ENCODE measurements around the gene RUVBL1. TPM values are rescaled to one million over a fixed set of nuclear protein-coding genes. Genes with fewer than 3 reads are reported as not detected.

Gene RUVBL1
- total RNA-seq, 2 donors from 2014 or later, result 37.6 to 95.2 TPM

- peaks cover 86% of the 10 kb centered on the region for H3K36me3 Mint-ChIP-seq (ENCODE audit: low read depth)
- H3K9me3 Mint-ChIP-seq, result no peaks in the 10 kb centered on the region
- no peak for ATAC-seq (replicated peaks)
- no peaks in the 10 kb centered on the region for H3K4me1 Mint-ChIP-seq
- no peak overlapping the region for H3K27ac Mint-ChIP-seq
- no peak overlapping the region for H3K4me3 Mint-ChIP-seq
- no peaks in the 10 kb centered on the region for H3K27me3 Mint-ChIP-seq
Observed at GRCh38 chr3:128081226-128081625, 42.4 kb downstream of the RUVBL1 start.

GRCh38 chr3:128080323-128081080, 43.1 kb downstream of the RUVBL1 start:
- no peak for ATAC-seq (replicated peaks)
- no peaks in the 10 kb centered on the region for H3K4me1 Mint-ChIP-seq
- no peak overlapping the region for H3K27ac Mint-ChIP-seq
- H3K36me3 Mint-ChIP-seq (ENCODE audit: low read depth), result peaks cover 81% of the 10 kb centered on the region
- no peaks in the 10 kb centered on the region for H3K27me3 Mint-ChIP-seq
- no peak overlapping the region for H3K4me3 Mint-ChIP-seq
- no peaks in the 10 kb centered on the region for H3K9me3 Mint-ChIP-seq

- H3K27ac Mint-ChIP-seq, result no peak overlapping the region
Observed at GRCh38 chr3:128079823-128080222, 43.8 kb downstream of the RUVBL1 start.

GRCh38 chr3:128078875-128079274, 44.7 kb downstream of the RUVBL1 start:
- H3K4me3 Mint-ChIP-seq, result no peak overlapping the region
- H3K27me3 Mint-ChIP-seq, result no peaks in the 10 kb centered on the region
- no peaks in the 10 kb centered on the region for H3K9me3 Mint-ChIP-seq
- H3K27ac Mint-ChIP-seq, result no peak overlapping the region
- no peak for ATAC-seq (replicated peaks)
- H3K36me3 Mint-ChIP-seq (ENCODE audit: low read depth), result peaks cover 72% of the 10 kb centered on the region
- no peaks in the 10 kb centered on the region for H3K4me1 Mint-ChIP-seq

More at GRCh38 chr3:128079823-128080222, 43.8 kb downstream of the RUVBL1 start:
- Mint-ChIP-seq H3K27me3 (no peaks in the 10 kb centered on the region), H3K9me3 (no peaks in the 10 kb centered on the region), H3K4me3 (no peak overlapping the region), H3K36me3 (ENCODE audit: low read depth) (peaks cover 74% of the 10 kb centered on the region), H3K4me1 (no peaks in the 10 kb centered on the region)
- no peak for ATAC-seq (replicated peaks)

- ATAC-seq (replicated peaks), result no peak
- Mint-ChIP-seq H3K36me3 (ENCODE audit: low read depth) (peaks cover 67% of the 10 kb centered on the region), H3K4me3 (no peak overlapping the region), H3K9me3 (no peaks in the 10 kb centered on the region), H3K27ac (no peak overlapping the region), H3K4me1 (no peaks in the 10 kb centered on the region), H3K27me3 (no peaks in the 10 kb centered on the region)
Observed at GRCh38 chr3:128078322-128078721, 45.3 kb downstream of the RUVBL1 start.

- H3K27ac Mint-ChIP-seq, result no peak overlapping the region
- no peaks in the 10 kb centered on the region for H3K27me3 Mint-ChIP-seq
- H3K36me3 Mint-ChIP-seq (ENCODE audit: low read depth), result peaks cover 61% of the 10 kb centered on the region
- H3K4me1 Mint-ChIP-seq, result no peaks in the 10 kb centered on the region
- H3K4me3 Mint-ChIP-seq, result no peak overlapping the region
- no peaks in the 10 kb centered on the region for H3K9me3 Mint-ChIP-seq
- no peak for ATAC-seq (replicated peaks)
Observed at GRCh38 chr3:128077665-128078064, 45.9 kb downstream of the RUVBL1 start.

- H3K36me3 Mint-ChIP-seq (ENCODE audit: low read depth), result peaks cover 56% of the 10 kb centered on the region
- H3K27ac Mint-ChIP-seq, result no peak overlapping the region
- H3K4me1 Mint-ChIP-seq, result no peaks in the 10 kb centered on the region
- H3K4me3 Mint-ChIP-seq, result no peak overlapping the region
- ATAC-seq (replicated peaks), result no peak
- H3K9me3 Mint-ChIP-seq, result no peaks in the 10 kb centered on the region
- no peaks in the 10 kb centered on the region for H3K27me3 Mint-ChIP-seq
Observed at GRCh38 chr3:128077202-128077624, 46.4 kb downstream of the RUVBL1 start.

- Mint-ChIP-seq H3K4me1 (no peaks in the 10 kb centered on the region), H3K4me3 (peak overlapping the region; percentile 52), H3K27ac (no peak overlapping the region), H3K27me3 (no peaks in the 10 kb centered on the region), H3K36me3 (ENCODE audit: low read depth) (peaks cover 51% of the 10 kb centered on the region), H3K9me3 (no peaks in the 10 kb centered on the region)
- ATAC-seq (replicated peaks), result peak; percentile 10
Observed at GRCh38 chr3:128076483-128077201, 47.0 kb downstream of the RUVBL1 start.

- Mint-ChIP-seq H3K9me3 (no peaks in the 10 kb centered on the region), H3K27ac (no peak overlapping the region), H3K36me3 (ENCODE audit: low read depth) (peaks cover 44% of the 10 kb centered on the region), H3K4me1 (no peaks in the 10 kb centered on the region), H3K4me3 (peak overlapping the region; percentile 52), H3K27me3 (no peaks in the 10 kb centered on the region)
- ATAC-seq (replicated peaks), result peak; percentile 84
Observed at GRCh38 chr3:128075522-128076482, 47.8 kb downstream of the RUVBL1 start.

GRCh38 chr3:128074851-128075521, 48.6 kb downstream of the RUVBL1 start:
- no peak overlapping the region for H3K27ac Mint-ChIP-seq
- peaks cover 44% of the 10 kb centered on the region for H3K36me3 Mint-ChIP-seq (ENCODE audit: low read depth)
- no peaks in the 10 kb centered on the region for H3K9me3 Mint-ChIP-seq
- H3K4me1 Mint-ChIP-seq, result no peaks in the 10 kb centered on the region
- peak overlapping the region; percentile 52 for H3K4me3 Mint-ChIP-seq
- peak; percentile 4 for ATAC-seq (replicated peaks)
- no peaks in the 10 kb centered on the region for H3K27me3 Mint-ChIP-seq

- no peaks in the 10 kb centered on the region for H3K4me1 Mint-ChIP-seq
- H3K4me3 Mint-ChIP-seq, result no peak overlapping the region
- no peaks in the 10 kb centered on the region for H3K27me3 Mint-ChIP-seq
- no peak overlapping the region for H3K27ac Mint-ChIP-seq
- ATAC-seq (replicated peaks), result no peak
- no peaks in the 10 kb centered on the region for H3K9me3 Mint-ChIP-seq
- H3K36me3 Mint-ChIP-seq (ENCODE audit: low read depth), result peaks cover 44% of the 10 kb centered on the region
Observed at GRCh38 chr3:128073807-128074206, 49.8 kb downstream of the RUVBL1 start.

GRCh38 chr3:128073185-128073725, 50.4 kb downstream of the RUVBL1 start:
- Mint-ChIP-seq H3K27me3 (no peaks in the 10 kb centered on the region), H3K4me3 (no peak overlapping the region), H3K27ac (no peak overlapping the region), H3K36me3 (ENCODE audit: low read depth) (peaks cover 44% of the 10 kb centered on the region), H3K4me1 (no peaks in the 10 kb centered on the region), H3K9me3 (no peaks in the 10 kb centered on the region)
- no peak for ATAC-seq (replicated peaks)

GRCh38 chr3:128072454-128073184, 51.0 kb downstream of the RUVBL1 start:
- Mint-ChIP-seq H3K36me3 (ENCODE audit: low read depth) (peaks cover 44% of the 10 kb centered on the region), H3K27me3 (no peaks in the 10 kb centered on the region), H3K4me3 (no peak overlapping the region), H3K4me1 (no peaks in the 10 kb centered on the region), H3K27ac (no peak overlapping the region), H3K9me3 (no peaks in the 10 kb centered on the region)
- ATAC-seq (replicated peaks), result no peak

Measured in activated T-helper 17 cell treated with anti-CD3 and anti-CD28 coated beads, Interleukin-2, amount 50 U/mL, for 72 hours (primary cell).